ENCODE data around the gene TMOD3. TPM values are rescaled to one million over a fixed set of nuclear protein-coding genes. Genes with fewer than 3 reads are reported as not detected.

Gene TMOD3
- total RNA-seq, 6 experiments from 2014 or later = 15.0 to 32.2 (median 20.6) TPM

DNA sequence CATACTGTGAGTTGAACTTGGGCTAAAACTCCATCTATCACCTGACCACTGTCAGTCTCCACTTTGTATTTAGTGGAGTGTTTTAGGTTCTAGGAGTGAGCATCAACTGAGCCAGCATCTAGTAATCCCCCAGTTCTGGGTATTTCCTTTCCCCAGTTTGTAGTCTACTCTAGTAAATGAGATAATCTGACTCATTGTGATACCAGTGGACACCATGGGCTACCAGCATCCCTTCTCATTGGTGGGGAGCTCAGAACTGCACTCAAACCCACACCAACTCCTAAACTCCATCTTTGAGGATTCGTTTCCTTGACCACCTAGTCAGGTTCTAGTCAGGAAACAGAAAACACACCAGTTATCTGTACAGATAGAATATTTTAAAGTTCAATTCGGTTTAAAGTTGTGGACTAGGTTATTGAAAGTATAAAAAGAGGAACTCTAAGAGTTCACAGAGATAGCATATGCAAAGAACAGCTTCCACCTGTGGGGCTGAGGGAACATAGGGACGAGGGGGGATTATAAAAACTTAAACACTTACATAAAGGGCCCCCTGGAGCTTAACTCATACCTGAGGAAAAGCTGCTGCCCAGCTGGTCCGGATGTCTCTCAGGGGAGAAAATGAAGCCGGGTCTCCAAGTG, 106.1 kb downstream of the TMOD3 start:
- H3K4me3 ChIP-seq = no peak overlapping the region
- H3K27ac ChIP-seq = no peak overlapping the region
- peaks cover 0 to 4% (median 0%) of the 10 kb centered on the region in 4 donors for H3K36me3 ChIP-seq
- H3K9me3 ChIP-seq = no peaks in the 10 kb centered on the region
- no peaks in the 10 kb centered on the region for H3K4me1 ChIP-seq
- DNase-seq (no peak), ATAC-seq (no peak)
- TF ChIP-seq, protein P1, sequence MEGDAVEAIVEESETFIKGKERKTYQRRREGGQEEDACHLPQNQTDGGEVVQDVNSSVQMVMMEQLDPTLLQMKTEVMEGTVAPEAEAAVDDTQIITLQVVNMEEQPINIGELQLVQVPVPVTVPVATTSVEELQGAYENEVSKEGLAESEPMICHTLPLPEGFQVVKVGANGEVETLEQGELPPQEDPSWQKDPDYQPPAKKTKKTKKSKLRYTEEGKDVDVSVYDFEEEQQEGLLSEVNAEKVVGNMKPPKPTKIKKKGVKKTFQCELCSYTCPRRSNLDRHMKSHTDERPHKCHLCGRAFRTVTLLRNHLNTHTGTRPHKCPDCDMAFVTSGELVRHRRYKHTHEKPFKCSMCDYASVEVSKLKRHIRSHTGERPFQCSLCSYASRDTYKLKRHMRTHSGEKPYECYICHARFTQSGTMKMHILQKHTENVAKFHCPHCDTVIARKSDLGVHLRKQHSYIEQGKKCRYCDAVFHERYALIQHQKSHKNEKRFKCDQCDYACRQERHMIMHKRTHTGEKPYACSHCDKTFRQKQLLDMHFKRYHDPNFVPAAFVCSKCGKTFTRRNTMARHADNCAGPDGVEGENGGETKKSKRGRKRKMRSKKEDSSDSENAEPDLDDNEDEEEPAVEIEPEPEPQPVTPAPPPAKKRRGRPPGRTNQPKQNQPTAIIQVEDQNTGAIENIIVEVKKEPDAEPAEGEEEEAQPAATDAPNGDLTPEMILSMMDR (IDR thresholded peaks at IDR 0.05) = no peak
- intact Hi-C loops (cut with DNase I) = no loop called here
- H3K27me3 ChIP-seq = no peaks in the 10 kb centered on the region
- WGBS (ENCODE audit: insufficient coverage, low coverage, low lambda C conversion rate, missing lambda C conversion rate) = 65% methylated on average over 2 of the region's 5 CpGs

DNA sequence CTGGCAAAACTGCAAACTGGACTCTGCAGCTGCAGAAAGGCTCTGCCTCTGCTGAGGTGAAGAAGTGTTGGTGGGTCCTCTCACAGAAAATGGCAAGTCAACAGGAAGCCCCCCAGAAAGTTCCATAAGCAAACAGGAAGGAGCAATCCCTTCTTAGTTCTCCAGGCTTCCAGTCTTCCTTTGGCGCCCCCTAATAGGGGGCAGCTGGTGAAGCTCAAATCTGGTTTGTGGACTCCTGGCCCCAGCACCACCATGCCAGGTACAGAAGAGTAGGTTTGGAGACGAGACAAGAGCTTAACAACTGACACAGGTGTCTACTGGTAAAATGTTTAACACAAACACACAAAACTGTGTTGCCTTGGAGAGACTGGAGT, 106.6 kb downstream of the TMOD3 start:
- Histone ChIP-seq H3K27me3 (no peaks in the 10 kb centered on the region), H3K27ac (no peak overlapping the region), H3K4me3 (no peak overlapping the region), H3K4me1 (no peaks in the 10 kb centered on the region), H3K9me3 (no peaks in the 10 kb centered on the region), H3K36me3 (peaks cover 0 to 4% (median 0%) of the 10 kb centered on the region in 4 donors)
- WGBS (ENCODE audit: insufficient coverage, low coverage, low lambda C conversion rate, missing lambda C conversion rate) = 100% methylated on average over 2 of the region's 2 CpGs
- ATAC-seq (no peak), DNase-seq (no peak)
- intact Hi-C loops (cut with DNase I) = no loop called here
- TF ChIP-seq POLR2A (IDR thresholded peaks at IDR 0.05) = no peak
- TF ChIP-seq, protein P1 (IDR thresholded peaks at IDR 0.05) = no peak

DNA sequence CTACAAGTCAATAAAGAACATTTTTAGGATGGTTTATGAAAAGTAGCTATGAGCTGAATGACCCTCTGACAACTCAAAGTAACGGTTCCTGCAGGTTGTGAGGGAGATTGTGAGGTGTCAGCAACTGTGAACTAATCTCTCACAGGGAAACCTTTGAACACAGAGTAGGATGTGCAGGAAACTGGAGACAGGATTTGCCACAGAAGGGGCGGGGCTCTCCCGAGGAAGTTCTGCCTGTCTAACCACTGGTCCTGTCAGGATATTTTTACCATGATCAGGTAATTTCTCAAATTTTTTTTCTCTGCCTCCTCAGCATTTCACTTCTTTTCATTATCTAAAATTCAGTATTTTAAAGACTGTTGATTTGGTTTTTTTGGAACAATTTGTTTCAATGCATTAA, 108.8 kb downstream of the TMOD3 start:
- Histone ChIP-seq H3K9me3 (no peaks in the 10 kb centered on the region), H3K4me3 (no peak overlapping the region), H3K27me3 (no peaks in the 10 kb centered on the region), H3K4me1 (no peaks in the 10 kb centered on the region), H3K27ac (no peak overlapping the region), H3K36me3 (peaks cover 0 to 4% (median 1%) of the 10 kb centered on the region in 4 donors)
- 78% methylated on average over 3 of the region's 3 CpGs for WGBS (ENCODE audit: insufficient coverage, low coverage, low lambda C conversion rate, missing lambda C conversion rate)
- TF ChIP-seq POLR2A (IDR thresholded peaks at IDR 0.05) = no peak
- DNase-seq (no peak), ATAC-seq (no peak)
- intact Hi-C loops (cut with DNase I) = no loop called here

DNA sequence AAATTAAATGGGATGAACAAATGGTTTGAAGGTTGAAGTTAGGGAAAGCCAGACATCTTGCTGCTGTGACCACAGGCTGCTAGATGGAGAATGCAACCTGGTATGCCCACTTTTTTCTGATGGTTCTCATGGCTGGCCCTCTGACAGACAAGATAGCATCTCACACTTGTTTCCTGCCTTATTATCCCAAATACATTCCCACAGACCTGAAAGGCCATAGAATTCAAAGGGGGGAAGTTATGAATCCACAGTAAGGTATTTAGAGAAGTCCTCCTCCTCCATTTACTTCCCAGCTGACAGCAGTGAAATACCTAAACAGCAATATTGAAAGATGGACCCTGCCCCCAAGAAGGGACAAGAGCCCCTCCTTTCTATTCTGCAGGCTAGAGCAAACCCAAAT, 109.8 kb downstream of the TMOD3 start:
- no peak overlapping the region for H3K4me3 ChIP-seq
- no peak for TF ChIP-seq POLR2A (IDR thresholded peaks at IDR 0.05)
- TF ChIP-seq, protein P1 (IDR thresholded peaks at IDR 0.05) = no peak
- DNase-seq (no peak), ATAC-seq (no peak)
- H3K36me3 ChIP-seq = peaks cover 0 to 4% (median 1%) of the 10 kb centered on the region in 4 donors
- no peaks in the 10 kb centered on the region for H3K4me1 ChIP-seq
- intact Hi-C loops (cut with DNase I) = no loop called here
- H3K9me3 ChIP-seq = no peaks in the 10 kb centered on the region
- no peaks in the 10 kb centered on the region for H3K27me3 ChIP-seq
- no peak overlapping the region for H3K27ac ChIP-seq

DNA sequence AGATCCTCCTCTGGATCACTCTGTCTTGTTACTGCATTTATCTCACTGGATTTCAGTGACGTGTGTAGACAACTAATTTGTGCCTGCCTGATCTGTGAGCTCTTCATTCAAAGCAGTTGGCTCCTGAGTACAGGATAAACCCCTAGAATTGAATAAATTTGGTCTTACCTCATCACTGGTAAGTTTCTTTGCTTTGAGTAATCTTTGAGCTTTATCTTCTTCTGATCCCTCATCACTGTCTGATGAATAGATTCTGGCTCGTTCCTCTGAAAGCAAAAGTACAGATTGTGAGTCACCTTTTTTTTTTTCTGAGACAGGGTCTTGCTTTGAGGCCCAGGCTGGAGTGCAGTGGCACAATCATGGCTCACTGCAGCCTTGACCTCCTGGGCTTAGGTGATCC, 117.7 kb downstream of the TMOD3 start:
- no peak for ATAC-seq
- 100% methylated on average over 1 of the region's 2 CpGs for WGBS (ENCODE audit: insufficient coverage, low coverage, low lambda C conversion rate, missing lambda C conversion rate)
- TF ChIP-seq, protein P1 (IDR thresholded peaks at IDR 0.05) = no peak
- TF ChIP-seq POLR2A (IDR thresholded peaks at IDR 0.05) = no peak
- Histone ChIP-seq H3K4me3 (no peak overlapping the region), H3K27ac (no peak overlapping the region), H3K36me3 (peaks cover 0 to 63% (median 13%) of the 10 kb centered on the region in 4 donors), H3K9me3 (no peaks in the 10 kb centered on the region), H3K27me3 (no peaks in the 10 kb centered on the region), H3K4me1 (no peaks in the 10 kb centered on the region)
- intact Hi-C loops (cut with DNase I) = no loop called here
- no peak for DNase-seq

All from right lobe of liver (tissue), 6 donors.